Spleen (tissue), 7 donors: ENCODE data around the gene EIF4A2.

Source experiments
- CTCF ChIP-seq, 11 experiments: fragments of 200-600 bp in 7 of 11; fragments of 450-650 bp in 4 of 11; sonication (generic) in 4 of 11; IDR thresholded peaks in 8 of 11; conservative IDR thresholded peaks in 3 of 11; 1 replicate in 7 of 11; 2 replicates in 4 of 11; pipeline versions ENCODE4 v1.4.0 to v1.8.0; 2016 to 2021; ENCODE audit warnings: antibody characterized with exemption in 11 of 11, inconsistent platforms in 4 of 11, mild to moderate bottlenecking in 1 of 11
- POLR2A ChIP-seq, 3 donors: fragments of 450-650 bp; IDR thresholded peaks; one replicate each; pipeline ENCODE4 v1.5.1; 2017; ENCODE audit warnings: antibody characterized with exemption in 3 of 3, mild to moderate bottlenecking in 1 of 3
- donor health status: DM: no; HTN: no; CAD: no; lungs with moderate emphysema.
- donor health status: DM: no; HTN: no; CAD: no.
- donor health status: DM: no; HTN: no; CAD: no.

- TF ChIP-seq CTCF (IDR thresholded peaks at IDR 0.05 in 8 of 11, conservative IDR thresholded peaks at IDR 0.05 in 3 of 11) (no peak), POLR2A (IDR thresholded peaks at IDR 0.05) (no peak)
Observed at GRCh38 chr3:186802701-186803100, 19.3 kb downstream of the EIF4A2 start.
